Renal pelvis (tissue), 4 donors: ENCODE data around the gene GAST. TPM values are rescaled to one million over a fixed set of nuclear protein-coding genes. Genes with fewer than 3 reads are reported as not detected.
"Not testable (repeated sequence)": the region's sequence is repeated elsewhere in the genome, so short reads cannot be mapped to it uniquely, and the experiment has no call there.

ENCODE experiments used
- DNase-seq: peaks from one replicate; pipeline ENCODE4 v3.0.0-alpha.2; 2013
- polyA plus RNA-seq, 3 donors: library from polyadenylated mRNA; unstranded; fragments of 120-200 nt; gene quantifications; one replicate each; pipeline ENCODE4 v1.2.1, GENCODE V29; 2013; ENCODE audit not compliant: insufficient read length in 3 of 3

GAST gene
- polyA plus RNA-seq, 3 donors = not detected

DNA sequence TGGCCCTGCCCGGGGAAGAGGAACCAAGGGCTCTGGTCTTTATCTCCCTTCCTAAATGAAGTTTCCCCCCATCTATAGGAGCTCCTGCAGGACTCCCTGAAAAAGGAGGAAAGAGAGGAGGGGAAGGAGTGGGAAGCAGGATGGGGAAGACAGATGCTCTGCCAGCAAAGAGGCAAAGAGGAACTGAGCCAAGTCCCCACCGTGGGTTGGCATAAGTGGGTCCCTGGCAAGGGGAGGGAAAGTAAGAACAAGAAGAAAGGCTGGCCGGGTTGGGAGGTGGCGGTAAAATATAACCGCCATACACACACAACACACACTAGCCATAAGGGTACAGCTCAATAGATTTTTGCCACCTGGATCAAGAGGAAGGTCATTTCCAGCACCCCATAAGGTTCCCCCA, 29.5 kb upstream of the GAST start:
- DNase-seq = no peak

- DNase-seq = no peak
Observed at GRCh38 chr17:41683441-41684007, 28.6 kb upstream of the GAST start.

DNA sequence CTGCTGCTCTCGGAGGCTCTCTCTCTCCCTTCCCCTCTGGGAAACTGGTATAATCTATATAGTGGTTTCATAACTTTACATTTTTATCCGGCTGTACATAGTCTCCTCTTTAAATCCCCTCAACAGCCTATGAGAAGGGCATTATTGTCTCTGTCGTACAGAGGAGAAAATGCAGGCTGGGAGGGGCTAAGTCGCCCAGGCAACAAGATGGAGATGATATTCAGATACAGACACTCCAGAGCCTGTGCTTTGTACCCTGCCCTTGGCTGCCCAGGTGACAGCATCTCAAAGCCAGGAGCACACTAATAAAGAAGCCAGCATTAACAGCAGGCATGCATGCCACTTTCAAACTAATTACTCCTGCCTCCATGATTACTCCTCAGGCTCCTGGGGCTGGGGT, 28.1 kb upstream of the GAST start:
- DNase-seq = no peak

DNA sequence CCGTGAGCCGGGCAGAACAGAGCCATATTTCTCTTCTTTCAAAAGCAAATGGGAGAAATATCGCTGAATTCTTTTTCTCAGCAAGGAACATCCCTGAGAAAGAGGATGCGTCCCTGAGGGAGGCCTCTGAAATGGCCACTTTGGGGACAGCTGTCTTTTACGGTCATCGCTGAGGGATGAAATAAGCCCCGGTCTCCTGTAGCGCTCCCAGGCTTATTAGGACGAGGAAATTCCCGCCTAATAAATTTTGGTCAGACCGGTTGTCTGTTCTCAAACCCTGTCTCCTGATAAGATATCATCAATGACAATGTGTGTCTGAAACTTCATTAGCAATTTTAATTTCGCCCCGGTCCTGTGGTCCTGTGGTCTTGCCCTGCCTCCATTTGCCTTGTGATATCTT, 26.4 kb upstream of the GAST start:
- not testable (repeated sequence) for DNase-seq

- DNase-seq = no peak
Observed at GRCh38 chr17:41686281-41686680, 25.9 kb upstream of the GAST start.

GRCh38 chr17:41687828-41688640, 24.1 kb upstream of the GAST start:
- no peak for DNase-seq

GRCh38 chr17:41688641-41689496, 23.3 kb upstream of the GAST start, which contains the start of gene EIF1:
TSS of gene EIF1 (plus strand) at chr17:41688885. CDS start at chr17:41689039, 154 bp downstream.
- DNase-seq = peak; percentile 99

GRCh38 chr17:41689497-41690299, 22.4 kb upstream of the GAST start:
- no peak for DNase-seq

GRCh38 chr17:41690497-41690896, 21.6 kb upstream of the GAST start:
- no peak for DNase-seq

- DNase-seq = no peak
Observed at GRCh38 chr17:41691031-41691777, 20.9 kb upstream of the GAST start.

- DNase-seq = no peak
Observed at GRCh38 chr17:41692722-41693521, 19.2 kb upstream of the GAST start.

- DNase-seq = no peak
Observed at GRCh38 chr17:41695134-41695661, 16.9 kb upstream of the GAST start.

DNA sequence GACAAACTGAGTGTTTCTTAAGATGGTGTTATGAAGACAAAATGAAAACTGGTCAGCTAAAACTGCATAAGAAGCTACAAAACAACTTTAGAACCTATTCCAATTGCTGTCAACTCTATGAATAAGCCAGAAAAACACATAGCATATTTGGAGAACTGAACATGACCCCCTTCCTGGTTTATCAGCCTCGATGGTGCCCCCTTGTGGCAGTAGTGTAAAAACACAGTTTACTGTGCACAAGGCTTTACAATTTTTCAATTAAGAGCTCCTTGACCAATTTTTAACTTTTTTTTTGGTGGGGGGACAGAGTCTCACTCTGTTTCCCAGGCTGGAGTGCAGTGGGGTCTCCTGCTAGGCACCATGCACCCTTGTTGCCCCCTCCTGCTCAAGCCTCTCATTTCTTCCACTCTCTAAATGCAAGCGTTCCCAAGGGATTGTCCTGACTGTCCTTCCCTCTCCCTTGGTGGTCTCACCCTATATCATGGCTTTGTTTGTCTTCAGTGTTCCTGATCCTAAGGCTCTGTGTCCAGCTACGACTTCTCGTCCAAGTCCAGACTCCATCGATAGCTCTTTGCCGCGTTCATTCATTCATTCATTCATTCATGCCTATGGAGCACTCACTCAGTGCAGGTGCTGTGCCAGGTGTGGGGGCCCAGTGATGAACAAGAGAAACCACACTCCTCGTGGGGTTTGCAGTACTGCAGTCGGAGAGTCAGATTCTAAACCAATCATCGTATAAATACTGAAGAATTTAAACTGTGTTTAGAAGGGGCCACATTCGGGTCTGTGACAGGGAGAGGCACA, 16.0 kb upstream of the GAST start:
- DNase-seq = no peak

DNA sequence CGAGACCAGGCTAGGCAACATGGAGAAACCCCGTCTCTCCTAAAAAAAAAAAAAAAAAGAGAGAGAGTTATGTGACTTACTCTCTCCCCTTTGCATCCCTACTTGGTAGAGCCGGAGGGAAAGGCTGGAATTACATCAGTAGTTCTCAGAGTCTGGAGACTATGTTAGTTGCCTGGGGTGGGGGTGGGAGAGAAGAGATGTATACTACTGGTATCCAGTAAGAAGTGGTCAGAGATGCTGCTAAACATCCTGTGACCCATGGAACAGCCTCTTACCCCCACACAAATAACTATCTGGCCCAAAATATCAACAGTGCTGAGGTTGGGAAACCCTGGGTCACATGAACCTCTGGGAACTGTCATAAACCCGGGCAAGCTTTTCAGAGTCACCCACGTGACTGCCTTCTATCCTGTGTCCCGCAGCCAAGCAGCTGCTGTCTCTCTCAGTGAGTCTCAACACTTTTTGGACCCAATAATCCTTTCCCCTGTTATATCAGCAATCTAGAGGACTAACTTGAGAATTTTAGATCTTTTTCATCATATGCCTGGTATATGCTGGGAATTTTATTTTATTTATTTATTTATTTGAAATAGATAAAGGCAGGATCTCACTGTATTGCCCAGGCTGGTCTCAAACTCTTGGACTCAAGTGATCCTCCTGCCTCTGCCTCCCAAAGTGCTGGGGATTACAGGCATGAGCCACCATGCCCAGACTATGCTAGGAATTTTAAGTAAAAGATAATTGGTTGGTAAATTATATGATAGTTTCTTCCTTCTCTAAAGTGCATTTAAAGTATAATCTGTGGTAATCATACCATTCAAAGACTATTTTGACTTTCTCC, 14.8 kb upstream of the GAST start:
- DNase-seq = no peak

DNA sequence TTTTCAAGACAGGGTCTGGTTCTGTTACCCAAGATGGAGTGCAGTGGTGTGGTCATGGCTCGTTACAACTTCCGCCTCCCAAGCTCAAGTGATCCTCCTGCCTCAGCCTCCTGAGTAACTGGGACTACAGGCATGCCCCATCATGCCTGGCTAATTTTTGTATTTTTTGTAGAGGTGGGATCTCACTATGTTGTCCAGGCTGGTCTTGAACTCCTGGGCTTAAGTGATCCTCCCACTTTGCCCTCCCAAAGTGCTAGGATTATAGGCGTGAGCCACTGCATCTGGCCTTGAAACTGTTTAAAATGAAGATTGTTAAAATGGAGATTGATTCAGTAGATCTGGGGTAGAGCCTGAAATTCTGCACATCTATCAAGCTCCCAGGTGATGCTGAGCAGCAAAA, 11.3 kb upstream of the GAST start:
- DNase-seq = not testable (repeated sequence)

GRCh38 chr17:41702712-41703111, 9.4 kb upstream of the GAST start:
- no peak for DNase-seq

GRCh38 chr17:41705271-41705991, 6.7 kb upstream of the GAST start:
- DNase-seq = no peak
